ENCODE measurements around the gene BBOF1.
"Not testable (repeated sequence)": the region's sequence is repeated elsewhere in the genome, so short reads cannot be mapped to it uniquely, and the experiment has no call there.

The BBOF1 gene

DNA sequence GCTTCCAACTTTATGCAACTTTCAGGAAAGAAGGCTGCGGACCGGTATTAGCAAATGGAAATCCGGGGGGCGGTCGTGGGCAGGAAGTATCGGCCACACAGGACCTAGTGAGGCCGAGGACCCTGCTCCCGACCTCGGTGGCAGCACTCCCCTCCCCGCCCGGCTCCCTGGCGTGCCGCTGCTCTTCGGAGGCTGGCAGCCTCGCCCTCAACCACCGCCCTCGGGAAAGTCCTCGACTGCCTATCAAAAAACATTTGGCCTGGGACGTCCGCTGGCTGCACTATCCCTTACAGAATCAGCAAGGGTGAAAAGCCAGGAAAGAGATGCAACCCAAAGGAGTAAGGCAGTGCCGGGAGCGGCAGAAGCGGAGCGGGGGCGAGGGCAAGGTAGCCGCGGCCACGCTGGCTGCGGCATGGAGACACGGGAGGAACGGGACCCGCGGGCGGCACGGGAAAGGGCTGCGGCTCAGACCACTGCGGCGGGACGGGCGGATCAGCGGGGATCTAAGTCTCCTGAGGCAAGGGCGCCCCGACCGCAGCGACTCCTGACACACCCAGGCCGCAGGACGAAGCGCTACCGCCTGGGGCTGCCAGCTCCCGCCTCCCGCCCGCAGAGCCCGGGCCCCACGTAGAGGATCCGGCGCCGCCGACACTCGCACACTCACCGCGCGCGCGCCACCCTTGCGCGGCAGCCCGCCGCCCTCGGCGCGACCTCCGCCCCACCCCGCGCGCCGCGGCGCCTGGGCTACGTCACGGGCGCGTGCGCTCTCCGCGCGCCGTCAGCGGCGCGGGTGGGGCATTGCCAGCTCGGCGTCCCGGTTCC lies at the start of gene BBOF1, which contains the start of gene ENTPD5:
BBOF1 (plus strand) TSS at position 764 of the 822 bp plus-strand sequence. CDS start 130 bp downstream, outside the sequence.
ENTPD5 (minus strand) TSS at position 703 of the 822 bp plus-strand sequence. CDS start 31,186 bp downstream, outside the sequence.
- no peak for FAIRE-seq

DNA sequence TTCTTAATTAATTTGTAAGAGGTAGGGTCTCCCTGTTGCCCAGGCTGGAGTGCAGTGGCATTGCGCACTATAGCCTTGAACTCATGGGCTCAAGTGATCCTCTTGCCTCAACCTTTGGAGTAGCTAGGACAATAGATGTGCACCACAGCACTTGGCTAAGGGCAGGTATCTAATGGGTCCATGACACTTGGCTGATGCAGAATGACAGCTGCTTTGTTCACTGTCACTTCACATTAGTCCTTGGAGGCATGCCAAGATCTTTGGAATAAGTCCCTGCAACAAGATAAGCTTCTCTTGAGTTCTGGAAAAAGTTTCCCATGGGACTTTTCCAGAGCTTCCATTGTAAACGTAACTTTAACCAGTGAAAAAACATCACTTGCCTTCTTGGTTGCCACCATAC lies 45.7 kb upstream of the BBOF1 start:
- FAIRE-seq: no peak

DNA sequence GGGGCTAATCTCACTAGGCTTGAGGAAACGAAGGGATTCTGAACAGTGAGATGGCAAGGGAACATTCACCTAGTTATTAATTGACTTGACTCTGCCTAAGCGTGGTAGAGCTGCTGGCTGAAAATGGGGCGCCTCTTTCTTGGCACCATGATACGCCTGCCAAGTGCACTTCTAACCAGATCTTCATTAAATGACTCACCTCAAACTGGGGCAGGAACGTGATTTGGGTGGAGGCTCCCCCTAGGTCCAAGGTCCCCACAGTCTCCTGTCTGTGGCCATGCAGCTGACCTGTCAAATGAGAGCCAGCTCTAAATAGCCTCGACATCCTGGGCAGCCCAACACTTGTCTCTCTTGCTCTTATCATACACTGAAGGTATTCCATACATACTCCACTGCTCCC lies 43.0 kb upstream of the BBOF1 start:
- no peak for FAIRE-seq

- FAIRE-seq: no peak
These were observed 41.3 kb upstream of the BBOF1 start for GRCh38 chr14:73977896-73978295.

DNA sequence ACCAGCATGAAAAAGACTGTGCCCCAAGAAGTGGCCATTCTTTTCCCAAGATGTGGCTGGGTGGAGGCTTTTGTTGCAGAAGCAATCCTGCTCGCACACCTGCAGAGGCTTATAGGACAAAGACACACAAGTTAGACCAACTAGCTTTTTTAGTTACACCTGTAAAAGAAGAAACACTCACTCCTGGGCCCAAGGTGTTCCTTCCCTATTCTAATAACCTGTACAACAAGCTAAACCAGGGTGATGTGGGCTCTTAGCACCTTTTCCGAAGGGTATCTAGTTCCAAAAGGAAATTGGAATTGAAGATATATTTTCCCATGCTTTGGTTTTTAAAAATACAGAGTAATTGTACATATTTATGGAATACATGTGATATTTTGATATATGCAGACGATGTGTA lies 31.1 kb upstream of the BBOF1 start:
- no peak for FAIRE-seq

- not testable (repeated sequence) for FAIRE-seq
These were observed 30.5 kb upstream of the BBOF1 start for GRCh38 chr14:73988656-73989055.

GRCh38 chr14:73991092-73991491 lies 28.1 kb upstream of the BBOF1 start:
- no peak for FAIRE-seq

DNA sequence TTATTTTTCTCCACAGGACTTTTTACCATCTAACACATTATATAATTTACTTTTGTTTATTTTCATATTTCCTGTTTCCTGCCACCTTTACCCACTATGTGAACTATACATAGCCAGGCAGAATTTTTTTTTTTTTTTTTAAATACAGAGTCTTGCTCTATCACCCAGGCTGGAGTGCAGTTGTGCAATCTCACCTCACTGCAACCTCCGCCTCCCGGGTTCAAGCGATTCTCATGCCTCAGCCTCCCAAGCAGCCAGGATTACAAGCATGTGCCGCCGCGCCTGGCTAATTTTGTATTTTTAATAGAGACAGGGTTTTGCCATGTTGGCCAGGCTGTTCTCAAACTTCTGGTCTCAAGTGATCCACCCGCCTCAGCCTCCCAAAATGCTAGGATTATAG lies 24.2 kb upstream of the BBOF1 start:
- peak; percentile 10 for FAIRE-seq

DNA sequence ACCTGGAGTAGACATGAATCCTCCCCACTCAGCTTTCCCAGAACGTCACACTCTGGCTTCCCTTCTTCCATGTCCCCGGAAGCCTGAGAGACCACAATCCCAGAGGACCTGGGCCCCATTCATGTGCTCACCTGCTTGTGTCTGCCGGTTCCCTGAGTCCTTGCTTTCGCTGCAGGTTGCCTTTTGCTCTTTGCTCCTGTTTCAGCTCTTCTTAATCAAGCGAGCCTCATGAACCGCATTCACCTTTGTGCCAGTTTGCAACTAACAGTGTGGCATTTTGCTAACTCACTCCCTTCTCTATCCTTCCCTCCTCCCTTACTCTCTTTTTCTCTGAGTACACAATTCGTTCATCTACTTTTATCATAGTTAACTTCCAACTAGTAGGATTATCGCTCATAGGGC lies 23.2 kb upstream of the BBOF1 start:
- FAIRE-seq: no peak

DNA sequence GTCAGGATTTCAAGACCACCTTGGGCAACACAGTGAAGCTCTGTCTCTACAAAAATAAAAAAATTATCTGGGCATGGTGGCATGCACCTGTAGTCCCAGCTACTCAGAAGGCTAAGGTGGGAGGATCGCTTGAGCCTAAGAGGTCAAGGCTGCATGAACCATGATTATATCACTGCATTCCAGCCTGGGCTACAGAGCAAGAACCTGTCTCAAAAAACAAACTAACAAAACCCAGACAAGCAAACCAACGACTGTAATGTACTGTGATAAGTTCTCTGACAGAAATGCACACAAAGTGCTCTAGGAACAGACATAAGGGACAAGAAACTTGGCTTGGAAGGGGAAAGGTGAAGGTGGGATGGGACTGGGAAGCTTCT lies 22.4 kb upstream of the BBOF1 start:
- no peak for FAIRE-seq

DNA sequence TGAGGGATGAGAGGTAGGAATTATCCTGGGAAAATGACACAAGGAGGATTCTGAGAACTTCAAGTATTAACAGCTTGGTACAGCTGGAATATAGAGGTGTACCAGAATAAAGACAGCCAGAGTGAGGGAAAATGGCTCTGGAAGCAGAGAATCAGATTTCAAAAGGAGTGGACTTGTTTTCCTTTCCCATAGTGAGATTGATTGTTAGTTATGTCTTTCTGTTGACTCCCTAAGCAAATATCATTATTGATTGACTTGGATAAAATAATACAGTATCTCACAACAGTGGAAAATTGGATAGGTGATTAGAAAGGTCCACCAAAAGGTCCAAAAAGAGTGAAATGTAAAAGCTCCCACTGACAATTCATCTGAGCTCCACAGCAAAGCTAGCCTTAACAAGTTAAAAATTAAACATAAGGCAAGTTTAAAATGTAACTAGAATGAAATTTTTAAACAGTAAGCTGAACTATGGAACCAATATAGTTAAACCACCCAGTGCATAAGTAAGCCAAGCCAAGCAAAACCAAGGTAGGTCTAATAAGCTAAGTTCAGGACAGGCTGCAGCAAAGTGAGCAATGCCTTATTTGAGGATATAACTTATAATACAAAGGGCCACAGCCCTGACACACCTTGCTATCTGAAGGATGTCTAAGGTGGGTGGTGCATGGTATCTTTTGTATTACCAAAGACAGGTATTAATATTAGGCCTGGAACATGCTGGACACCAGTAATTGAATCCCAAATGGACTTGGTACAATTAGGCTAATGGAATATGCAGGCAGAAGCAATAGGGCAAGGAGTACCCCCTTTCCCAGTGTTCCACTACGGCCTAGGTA lies 21.8 kb upstream of the BBOF1 start:
- peak; percentile 80 for FAIRE-seq

DNA sequence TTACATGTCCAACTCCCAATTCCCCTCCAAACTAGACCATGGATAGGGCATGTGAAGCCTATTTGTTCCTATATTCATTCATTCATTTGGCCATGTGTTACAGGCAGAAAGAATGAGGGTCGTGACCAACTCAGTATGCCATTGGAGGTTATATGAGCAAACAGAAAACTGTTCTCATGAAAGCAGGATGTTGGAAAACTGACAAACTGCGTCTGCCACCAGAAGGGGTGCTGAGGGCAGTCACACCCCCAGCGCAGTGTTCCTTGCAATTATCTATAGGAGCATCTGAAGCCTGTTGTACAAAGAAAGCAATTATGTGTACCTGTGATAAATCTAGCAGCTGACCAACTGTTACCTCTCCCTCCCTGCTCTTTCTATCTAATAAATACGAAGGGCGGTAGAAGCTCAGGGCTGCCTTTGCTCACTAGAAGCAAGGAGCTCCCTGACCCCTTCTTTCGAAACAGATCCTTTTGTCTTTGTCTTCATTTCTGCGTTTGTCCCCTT lies 21.2 kb upstream of the BBOF1 start:
- FAIRE-seq: no peak

DNA sequence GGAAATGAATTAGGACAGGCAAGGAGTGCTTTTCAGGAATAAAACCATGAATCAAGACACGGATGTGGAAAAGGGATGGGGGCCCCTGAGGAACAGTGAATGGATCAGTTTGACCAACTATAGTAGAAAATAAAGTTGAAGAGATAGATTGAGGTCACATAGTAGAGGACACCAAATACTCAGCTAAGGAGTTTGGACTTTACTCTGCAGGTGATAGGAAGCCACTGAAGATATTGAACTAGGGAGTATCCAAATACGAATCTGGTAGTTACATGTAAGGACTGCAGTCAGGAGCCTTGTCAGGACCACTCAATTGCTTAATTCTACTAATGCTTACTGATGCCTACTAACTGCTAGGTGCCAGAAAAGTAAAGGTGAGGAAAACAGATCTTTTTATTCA lies 20.4 kb upstream of the BBOF1 start:
- FAIRE-seq: no peak

DNA sequence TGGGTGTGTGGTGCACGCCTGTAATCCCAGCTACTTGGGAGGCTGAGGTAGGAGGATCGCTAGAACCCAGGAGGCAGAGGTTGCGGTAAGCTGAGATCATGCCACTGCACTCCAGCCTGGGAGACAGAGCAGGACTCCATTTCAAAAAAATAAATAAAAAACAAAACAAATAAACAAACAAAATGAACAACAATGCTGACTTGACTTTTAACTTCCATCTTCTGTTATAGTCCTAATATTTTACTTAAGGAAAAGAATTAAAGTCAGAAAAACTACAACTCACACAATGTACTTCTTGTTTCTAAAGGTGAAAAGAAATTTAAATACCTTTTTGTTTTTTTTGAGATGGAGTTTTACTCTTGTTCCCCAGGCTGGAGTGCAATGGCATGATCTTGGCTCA lies 13.5 kb upstream of the BBOF1 start:
- not testable (repeated sequence) for FAIRE-seq

DNA sequence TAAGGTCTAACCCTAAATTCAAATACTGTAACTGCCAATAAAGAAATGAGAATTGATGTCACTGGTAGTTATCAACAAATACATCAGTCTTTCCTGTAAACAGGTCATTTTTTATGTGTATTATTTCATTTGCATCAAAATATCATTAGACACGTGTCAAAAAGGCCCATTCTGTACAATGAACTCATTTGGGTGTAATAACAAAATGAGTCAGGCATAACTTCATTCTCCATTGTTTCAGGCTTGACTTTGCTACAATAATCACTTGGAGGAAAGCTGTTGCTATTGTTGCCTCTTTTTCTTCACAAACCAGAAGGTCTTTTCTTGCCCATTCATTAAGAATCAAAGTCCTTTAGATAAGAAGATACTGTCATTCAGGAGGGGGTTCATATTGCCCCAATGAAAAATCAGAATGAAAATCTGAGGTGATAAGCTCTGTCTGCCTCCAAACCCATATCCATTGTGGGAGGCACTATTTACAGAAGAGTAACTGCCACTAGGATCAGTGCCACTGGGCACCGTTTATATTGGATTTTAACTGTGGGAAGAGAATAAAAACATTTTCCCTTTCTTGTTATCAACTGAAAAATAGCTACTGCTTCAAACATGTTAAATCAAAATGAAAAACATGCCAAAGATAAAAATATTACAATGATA lies 10.2 kb upstream of the BBOF1 start:
- FAIRE-seq: no peak

DNA sequence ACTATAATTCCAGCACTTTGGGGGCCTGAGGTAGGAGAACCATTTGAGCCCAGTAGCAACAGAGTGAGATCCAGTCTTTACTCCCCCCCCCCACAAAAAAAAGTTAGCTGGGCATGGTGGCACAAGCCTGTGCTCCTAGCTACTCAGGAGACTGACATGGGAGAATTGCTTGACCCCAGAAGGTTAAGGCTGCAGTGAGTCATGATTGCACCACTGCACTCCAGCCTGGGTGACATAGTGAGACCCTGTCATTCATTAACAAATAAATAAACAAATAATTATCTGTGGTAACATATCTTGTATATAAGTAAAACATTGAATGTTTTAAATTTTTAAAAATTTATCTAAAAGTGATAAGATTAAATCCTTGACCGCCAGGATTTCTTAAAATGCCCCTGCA lies 4.8 kb upstream of the BBOF1 start:
- FAIRE-seq: no peak

- FAIRE-seq: no peak
These were observed 4.0 kb upstream of the BBOF1 start for GRCh38 chr14:74015176-74015575.

DNA sequence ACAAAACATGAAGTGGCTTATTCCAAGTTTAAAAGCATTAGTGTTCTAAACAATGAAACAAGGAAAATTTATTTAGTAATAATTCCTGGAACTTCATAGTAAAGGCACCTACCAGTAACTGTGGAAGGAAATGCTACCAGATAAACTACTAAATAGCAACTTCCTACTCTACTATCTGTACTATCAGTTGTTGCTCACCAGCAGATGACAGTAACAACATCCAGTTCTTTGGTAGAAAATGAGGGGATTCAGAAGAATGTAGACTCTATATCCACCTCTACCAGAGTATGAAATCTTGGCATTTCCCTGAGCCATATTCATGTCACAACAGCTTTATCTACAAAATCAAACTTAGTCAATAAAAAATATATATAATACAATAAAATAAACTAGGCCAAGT lies 3.2 kb upstream of the BBOF1 start:
- FAIRE-seq: no peak

GRCh38 chr14:74018174-74018585 lies 969 bp upstream of the BBOF1 start:
- no peak for FAIRE-seq

DNA sequence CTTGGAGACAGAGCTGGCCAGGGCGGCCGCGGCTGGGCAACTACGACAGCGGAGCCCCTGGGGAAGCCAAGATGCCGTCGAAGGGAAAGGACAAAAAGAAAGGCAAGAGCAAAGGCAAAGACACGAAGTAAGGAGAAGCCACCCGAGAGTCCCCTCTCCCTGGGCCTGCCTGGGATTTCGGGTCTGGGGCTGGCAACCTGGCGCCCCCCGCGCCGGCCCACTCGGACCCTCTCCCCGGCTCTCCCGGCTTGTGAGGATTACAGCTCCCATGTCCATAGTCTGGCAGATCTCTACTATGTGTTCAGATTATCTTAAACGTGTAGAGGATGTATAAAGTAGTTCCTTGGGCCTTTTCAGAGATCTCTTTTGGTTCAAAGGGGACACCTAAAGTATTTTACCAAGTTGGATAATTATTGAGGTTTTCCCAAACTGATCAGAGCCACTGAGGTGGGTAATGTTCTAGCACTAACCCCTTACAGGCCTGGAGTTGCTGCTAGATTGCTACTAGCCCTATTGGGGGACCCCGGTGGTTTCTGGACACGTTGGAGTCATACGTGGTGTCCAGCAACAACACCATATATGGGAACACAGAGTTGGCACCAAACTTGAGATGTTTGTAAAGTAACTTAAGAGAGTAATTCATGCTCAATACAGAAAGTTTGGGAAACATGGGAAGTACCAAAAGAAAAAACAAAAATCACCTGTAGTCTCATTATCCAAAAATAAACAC lies 424 bp downstream of the BBOF1 start:
- no peak for FAIRE-seq

DNA sequence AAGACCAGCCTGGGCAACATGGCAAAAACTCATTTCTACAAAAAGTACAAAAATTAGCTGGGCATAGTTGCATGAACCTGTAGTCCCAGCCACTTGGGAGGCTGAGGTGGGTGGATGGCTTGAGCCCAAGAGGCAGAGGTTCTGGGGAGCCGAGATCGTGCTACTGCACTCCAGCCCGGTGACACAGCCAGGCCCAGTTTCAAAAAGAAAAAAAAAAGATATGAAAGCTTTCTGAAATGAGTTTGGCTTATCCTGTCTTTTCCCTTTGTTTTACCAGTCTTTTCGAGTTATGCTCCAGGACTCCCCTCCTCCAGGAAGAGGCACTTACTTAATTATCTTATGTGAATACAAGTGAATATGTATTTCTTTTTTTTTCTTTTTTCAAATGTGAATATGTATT lies 3.2 kb downstream of the BBOF1 start:
- no peak for FAIRE-seq

- no peak for FAIRE-seq
These were observed 10.0 kb downstream of the BBOF1 start for GRCh38 chr14:74029136-74029535.
